GM19397 (cell line): ENCODE data around the gene TGFB1.
"Not testable (repeated sequence)": the region's sequence is repeated elsewhere in the genome, so short reads cannot be mapped to it uniquely, and the experiment has no call there.

ENCODE experiments used
- ATAC-seq: cut with Tn5 transposase; IDR thresholded peaks from one replicate; pipeline ENCODE4 v1.9.1; 2021; ENCODE audit warnings: mild to moderate bottlenecking, moderate library complexity; ENCODE audit not compliant: unreplicated experiment

TGFB1 gene

GRCh38 chr19:41346916-41347315 is 6.8 kb downstream of the TGFB1 start:
- not testable (repeated sequence) for ATAC-seq

- no peak for ATAC-seq
Measured at GRCh38 chr19:41344162-41344561, 9.6 kb downstream of the TGFB1 start.

- ATAC-seq = no peak
Measured at GRCh38 chr19:41341669-41342490, 11.8 kb downstream of the TGFB1 start.

GRCh38 chr19:41339936-41340335 is 13.8 kb downstream of the TGFB1 start:
- ATAC-seq = no peak

GRCh38 chr19:41335467-41335866 is 18.3 kb downstream of the TGFB1 start:
- no peak for ATAC-seq

GRCh38 chr19:41334793-41335192 is 18.9 kb downstream of the TGFB1 start:
- no peak for ATAC-seq

GRCh38 chr19:41332468-41332867 is 21.3 kb downstream of the TGFB1 start:
- no peak for ATAC-seq

GRCh38 chr19:41332000-41332399 is 21.7 kb downstream of the TGFB1 start:
- no peak for ATAC-seq

GRCh38 chr19:41330946-41331678 is 22.6 kb downstream of the TGFB1 start:
- ATAC-seq = no peak

- ATAC-seq = no peak
Measured at GRCh38 chr19:41330481-41330880, 23.2 kb downstream of the TGFB1 start.

- ATAC-seq = no peak
Measured at GRCh38 chr19:41328842-41329225, 24.9 kb downstream of the TGFB1 start.

GRCh38 chr19:41328157-41328841 is 25.4 kb downstream of the TGFB1 start:
- ATAC-seq = peak; percentile 9

GRCh38 chr19:41327576-41328156 is 26.1 kb downstream of the TGFB1 start:
- ATAC-seq = peak; percentile 52

GRCh38 chr19:41327076-41327575 is 26.6 kb downstream of the TGFB1 start:
- ATAC-seq = no peak

GRCh38 chr19:41325947-41326706 is 27.6 kb downstream of the TGFB1 start:
- peak; percentile 28 for ATAC-seq

- no peak for ATAC-seq
Measured at GRCh38 chr19:41325640-41325946, 28.1 kb downstream of the TGFB1 start.

- no peak for ATAC-seq
Measured at GRCh38 chr19:41324921-41325639, 28.6 kb downstream of the TGFB1 start.

GRCh38 chr19:41324231-41324702 is 29.5 kb downstream of the TGFB1 start:
- ATAC-seq = no peak

- ATAC-seq = no peak
Measured at GRCh38 chr19:41323430-41324125, 30.1 kb downstream of the TGFB1 start.
